ENCODE results near the gene ADSS1.

The ADSS1 gene

DNA sequence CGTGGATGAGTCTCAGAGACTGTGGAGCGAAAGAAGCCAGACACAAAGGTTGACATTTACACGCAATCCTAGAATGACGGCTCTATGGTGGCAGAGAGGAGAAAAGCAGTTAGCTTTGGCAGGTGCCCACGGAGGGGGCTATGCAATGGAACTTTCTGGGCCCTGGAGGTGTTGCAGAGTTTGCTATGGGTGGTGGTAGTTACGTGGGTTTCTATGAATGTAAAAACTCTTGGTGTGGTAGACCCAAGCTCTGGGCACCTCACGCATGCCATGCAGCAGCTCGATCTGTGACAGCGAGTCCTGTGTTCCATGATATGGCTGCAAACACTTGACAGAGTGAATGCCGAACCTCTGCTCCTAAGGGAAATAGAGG lies 39.6 kb upstream of the ADSS1 start:
- no peak for DNase-seq (ENCODE audit: low read depth)
- TF ChIP-seq, protein P1, sequence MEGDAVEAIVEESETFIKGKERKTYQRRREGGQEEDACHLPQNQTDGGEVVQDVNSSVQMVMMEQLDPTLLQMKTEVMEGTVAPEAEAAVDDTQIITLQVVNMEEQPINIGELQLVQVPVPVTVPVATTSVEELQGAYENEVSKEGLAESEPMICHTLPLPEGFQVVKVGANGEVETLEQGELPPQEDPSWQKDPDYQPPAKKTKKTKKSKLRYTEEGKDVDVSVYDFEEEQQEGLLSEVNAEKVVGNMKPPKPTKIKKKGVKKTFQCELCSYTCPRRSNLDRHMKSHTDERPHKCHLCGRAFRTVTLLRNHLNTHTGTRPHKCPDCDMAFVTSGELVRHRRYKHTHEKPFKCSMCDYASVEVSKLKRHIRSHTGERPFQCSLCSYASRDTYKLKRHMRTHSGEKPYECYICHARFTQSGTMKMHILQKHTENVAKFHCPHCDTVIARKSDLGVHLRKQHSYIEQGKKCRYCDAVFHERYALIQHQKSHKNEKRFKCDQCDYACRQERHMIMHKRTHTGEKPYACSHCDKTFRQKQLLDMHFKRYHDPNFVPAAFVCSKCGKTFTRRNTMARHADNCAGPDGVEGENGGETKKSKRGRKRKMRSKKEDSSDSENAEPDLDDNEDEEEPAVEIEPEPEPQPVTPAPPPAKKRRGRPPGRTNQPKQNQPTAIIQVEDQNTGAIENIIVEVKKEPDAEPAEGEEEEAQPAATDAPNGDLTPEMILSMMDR (IDR thresholded peaks at IDR 0.05; ENCODE audit: low read depth, low read length, missing control alignments) = no peak
- no peak overlapping the region for H3K4me3 ChIP-seq (ENCODE audit: low read depth, low read length)

- H3K4me3 ChIP-seq (ENCODE audit: low read depth, low read length) = no peak overlapping the region
- no peak for DNase-seq (ENCODE audit: low read depth)
Measured at GRCh38 chr14:104685216-104685997, 38.6 kb upstream of the ADSS1 start.

DNA sequence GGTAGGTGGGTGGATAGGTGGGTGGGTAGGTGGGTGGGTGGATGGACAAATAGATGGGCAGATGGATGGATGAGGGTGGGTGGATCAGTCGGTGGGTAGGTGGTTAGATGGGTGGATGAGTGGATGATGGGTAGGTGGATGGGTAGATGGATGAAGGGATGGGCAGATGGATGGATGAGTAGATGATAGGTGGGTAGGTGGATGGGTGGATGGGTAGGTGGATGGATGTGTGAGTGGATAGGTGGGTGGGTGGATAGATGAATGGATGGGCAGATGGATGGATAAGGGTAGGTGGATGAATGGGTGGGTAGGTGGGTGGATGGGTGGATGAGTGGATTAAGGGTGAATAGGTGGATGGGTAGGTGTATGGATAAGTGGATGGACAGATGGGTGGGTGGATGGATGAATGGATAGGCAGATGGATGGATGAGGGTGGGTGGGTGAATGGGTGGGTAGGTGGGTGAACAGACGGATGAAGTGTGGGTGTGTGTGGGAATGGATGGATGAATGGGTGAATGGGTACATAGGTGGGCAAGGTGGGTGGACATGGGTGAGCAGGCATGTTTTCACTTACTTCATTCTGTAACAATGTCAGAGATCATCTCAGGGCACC lies 37.9 kb upstream of the ADSS1 start:
- no peak for DNase-seq (ENCODE audit: low read depth)
- TF ChIP-seq, protein P1 (IDR thresholded peaks at IDR 0.05; ENCODE audit: low read depth, low read length, missing control alignments) = no peak

More at GRCh38 chr14:104685216-104685997, 38.6 kb upstream of the ADSS1 start:
- TF ChIP-seq, protein P1 (IDR thresholded peaks at IDR 0.05; ENCODE audit: low read depth, low read length, missing control alignments) = no peak

GRCh38 chr14:104686624-104687517 lies 37.2 kb upstream of the ADSS1 start:
- TF ChIP-seq, protein P1 (IDR thresholded peaks at IDR 0.05; ENCODE audit: low read depth, low read length, missing control alignments) = no peak
- no peak for DNase-seq (ENCODE audit: low read depth)
- H3K4me3 ChIP-seq (ENCODE audit: low read depth, low read length) = no peak overlapping the region

More for the DNA sequence above, 37.9 kb upstream of the ADSS1 start:
- H3K4me3 ChIP-seq (ENCODE audit: low read depth, low read length) = no peak overlapping the region

GRCh38 chr14:104687601-104688504 lies 36.2 kb upstream of the ADSS1 start:
- TF ChIP-seq, protein P1 (IDR thresholded peaks at IDR 0.05; ENCODE audit: low read depth, low read length, missing control alignments) = no peak
- H3K4me3 ChIP-seq (ENCODE audit: low read depth, low read length) = no peak overlapping the region
- no peak for DNase-seq (ENCODE audit: low read depth)

DNA sequence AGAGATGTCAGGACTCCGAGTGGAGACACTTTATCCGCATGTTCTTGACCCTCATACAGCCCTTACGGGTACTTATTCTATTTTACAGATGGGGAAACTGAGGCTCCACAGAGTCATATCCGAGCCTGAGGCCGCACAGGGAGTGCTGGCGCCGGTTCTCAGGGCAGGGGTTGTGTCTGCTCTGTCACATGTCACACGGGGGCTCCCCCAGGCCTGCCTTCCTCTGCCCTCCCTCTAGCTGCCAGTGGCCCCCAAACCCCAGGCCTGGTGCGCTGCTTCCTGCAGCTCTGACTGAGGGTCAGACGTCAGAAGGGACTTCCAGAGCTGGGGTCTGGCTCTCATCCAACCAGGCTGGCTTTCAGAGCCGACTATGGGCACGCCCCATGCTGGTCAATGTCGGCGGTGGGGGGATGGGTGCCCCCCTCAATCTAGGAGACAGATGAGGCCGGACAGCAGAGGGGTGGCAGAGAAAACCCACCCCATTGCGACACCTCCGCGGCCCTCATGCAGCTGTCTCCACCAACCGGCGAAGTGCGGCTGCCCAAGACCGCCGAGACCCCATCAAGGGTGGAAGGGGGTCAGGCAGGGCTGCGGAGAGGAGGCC lies 35.4 kb upstream of the ADSS1 start:
- no peak for DNase-seq (ENCODE audit: low read depth)
- TF ChIP-seq, protein P1 (IDR thresholded peaks at IDR 0.05; ENCODE audit: low read depth, low read length, missing control alignments) = no peak
- H3K4me3 ChIP-seq (ENCODE audit: low read depth, low read length) = no peak overlapping the region; the same call in 1 of the 2 replicates

Measured in GM12864 (cell line).